ENCODE measurements around the gene TRIB2.
A peak's percentile ranks its signal among the peaks of the same experiment; 100 is the strongest.
"Not testable (repeated sequence)": the region's sequence is repeated elsewhere in the genome, so short reads cannot be mapped to it uniquely, and the experiment has no call there.

Gene TRIB2

DNA sequence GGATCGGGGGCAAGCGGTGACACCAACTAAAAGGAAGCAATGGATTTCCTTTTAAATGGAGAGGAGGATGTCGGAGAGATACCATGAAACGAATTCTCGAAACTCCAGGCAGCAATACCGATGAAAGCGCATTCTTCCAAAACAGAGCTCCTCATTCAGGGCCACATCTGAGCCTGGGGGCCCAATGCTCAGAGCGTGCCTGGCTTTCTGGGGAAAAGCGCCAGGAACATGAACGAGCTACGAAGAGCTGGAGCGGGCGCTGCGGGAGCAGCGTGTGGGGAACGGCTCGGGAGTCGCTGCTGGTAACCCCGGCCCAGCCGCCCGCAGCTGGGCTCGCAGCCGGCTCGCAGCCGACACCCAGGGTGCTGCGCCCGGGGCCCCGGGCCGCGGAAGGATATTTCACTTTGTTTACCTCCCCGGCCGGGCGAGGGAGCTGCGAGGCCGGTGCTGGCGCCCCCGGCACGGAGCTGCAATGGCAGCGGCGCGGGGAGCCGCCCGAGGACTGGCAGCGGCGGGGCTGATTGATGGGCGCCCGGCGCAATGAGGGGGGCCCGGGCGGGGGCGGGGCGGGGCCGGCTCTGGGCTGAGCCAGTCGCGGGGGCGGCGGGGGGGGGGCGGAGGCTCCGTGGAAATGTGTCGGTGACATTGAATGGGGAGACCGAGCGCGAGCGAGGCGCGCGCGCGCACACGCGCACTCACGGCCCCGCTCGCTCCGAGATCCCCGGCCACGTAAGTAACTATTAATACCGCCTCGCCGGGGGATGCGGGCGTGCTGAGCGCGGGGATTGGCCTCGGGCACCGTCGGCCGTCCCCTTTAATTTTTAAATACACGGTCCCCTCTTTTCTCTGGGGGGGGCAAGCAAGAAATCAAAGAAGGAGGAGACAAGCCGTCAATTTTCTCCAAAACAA, at the start of gene TRIB2:
TSS of gene TRIB2 (plus strand) at position 655 of the 909 bp plus-strand sequence. CDS start 1,372 bp downstream, outside the sequence.
- peak; percentile 65 to 70 for DNase-seq

DNA sequence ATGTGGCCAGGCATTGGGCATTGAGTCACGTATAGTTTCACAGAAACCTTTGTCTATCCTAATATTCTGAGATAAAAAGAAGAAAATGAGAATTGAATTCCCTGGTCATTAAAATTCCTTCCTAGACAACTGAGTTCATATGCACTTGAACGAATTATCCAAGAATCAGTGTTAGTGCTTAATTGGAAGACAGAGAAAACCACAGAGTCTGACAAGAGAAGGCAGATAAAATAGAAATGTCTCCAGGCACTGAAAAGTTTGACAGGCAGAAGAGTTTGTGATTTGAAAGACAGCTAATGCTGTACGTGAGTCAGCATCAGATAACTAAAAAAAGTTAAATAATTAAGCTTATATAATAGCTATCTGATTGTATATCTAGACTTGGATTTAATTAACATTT, 47.7 kb upstream of the TRIB2 start:
- no peak for DNase-seq

DNA sequence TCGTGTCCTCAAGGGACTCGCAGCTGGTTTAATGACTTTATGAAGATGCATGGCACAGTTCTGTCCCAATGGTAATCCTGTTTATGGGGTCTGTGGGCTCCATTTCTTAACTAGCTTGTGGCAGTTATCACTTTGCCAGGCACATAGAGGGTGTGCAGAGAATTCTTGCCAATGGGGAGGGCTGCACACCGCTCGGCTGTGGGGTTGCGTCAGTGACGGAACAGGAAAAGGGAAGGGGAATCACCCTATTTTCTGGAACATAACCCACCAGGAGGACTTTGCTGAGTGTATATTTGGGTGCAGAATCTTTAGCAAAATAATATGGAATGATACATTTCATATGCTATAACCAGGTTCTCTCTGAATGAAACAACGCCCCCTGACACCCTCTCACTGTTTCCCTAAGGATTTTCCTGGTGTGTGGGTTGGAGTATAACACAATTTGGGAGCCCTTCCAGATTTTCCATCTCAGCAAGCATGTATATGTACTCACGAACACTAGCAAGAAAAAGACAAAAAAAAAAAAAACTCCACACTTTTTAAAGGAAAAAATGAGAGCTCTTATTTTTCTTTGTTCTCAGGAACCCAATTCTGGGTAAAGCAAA, 43.9 kb upstream of the TRIB2 start:
- DNase-seq = no peak

DNA sequence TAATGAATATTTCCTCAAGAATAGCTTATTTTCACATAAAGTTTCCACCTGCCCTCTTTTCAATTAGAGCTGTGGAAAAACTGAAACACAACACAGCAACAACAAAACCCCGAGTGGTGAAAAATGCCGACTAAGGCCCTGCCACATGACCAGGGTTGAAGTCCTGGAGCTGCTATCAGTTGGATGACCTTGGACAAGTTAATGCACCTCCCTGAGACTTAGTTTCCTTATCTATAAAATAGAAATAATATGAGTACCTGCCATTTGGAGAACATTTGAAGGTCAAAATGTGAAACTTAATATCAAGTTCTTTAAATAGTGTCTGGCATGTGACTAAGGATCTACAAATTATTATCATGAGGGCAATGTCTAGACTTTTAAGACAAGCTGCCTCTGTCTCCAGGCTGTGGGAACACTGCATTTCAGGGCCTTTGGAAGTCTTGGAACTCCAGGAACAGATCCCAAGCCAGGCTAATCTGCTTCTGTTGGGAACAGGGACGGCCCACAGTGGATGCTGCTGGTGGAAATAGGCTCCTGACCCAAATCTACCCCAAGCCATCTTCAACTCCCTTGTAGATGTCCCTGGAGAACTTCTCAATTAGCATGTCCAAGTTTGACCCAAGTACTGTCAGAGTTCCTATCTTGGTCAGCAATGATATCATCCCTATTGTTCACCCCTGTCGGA, 42.0 kb upstream of the TRIB2 start:
- no peak for DNase-seq

DNA sequence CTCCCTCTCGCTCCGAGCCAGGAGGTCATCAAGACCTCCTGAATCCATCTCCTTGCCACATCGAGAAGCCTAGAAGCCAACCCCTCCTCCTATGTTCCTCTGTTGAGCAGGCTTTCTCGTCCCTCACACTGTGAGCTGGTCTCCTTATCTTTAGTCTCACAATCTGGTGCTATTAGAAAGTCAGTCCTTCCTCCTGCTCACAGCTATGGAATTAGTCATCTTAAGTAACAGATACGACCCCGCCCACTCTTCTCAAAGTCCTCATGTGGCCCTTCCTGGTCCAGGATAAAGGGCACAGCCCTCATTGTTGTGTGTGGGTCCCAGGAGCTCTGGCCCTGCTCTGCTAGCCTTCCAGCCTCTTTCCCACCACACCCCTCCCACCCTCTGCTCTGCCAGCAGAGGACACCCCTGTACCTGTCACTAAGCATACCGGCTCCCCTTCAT, 41.4 kb upstream of the TRIB2 start:
- DNase-seq = no peak

DNA sequence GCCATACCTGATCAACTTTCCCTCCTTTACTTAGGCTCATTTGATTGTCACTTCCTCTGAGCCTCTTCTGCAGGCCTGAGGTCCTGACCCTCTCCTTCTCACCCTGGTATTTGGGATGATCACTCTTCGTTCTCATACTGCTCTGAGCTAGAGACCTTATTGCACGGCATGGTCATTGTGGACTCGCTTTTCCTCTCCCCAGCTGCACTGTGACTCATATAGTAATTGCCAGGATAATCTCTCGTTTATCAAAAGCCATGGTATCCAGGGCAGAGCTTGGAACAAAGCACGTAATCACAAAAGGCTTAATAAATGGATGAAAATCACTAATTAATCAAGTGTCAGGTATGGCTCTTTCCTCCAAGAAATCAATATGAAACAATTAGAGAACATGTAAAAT, 40.9 kb upstream of the TRIB2 start:
- no peak for DNase-seq

DNA sequence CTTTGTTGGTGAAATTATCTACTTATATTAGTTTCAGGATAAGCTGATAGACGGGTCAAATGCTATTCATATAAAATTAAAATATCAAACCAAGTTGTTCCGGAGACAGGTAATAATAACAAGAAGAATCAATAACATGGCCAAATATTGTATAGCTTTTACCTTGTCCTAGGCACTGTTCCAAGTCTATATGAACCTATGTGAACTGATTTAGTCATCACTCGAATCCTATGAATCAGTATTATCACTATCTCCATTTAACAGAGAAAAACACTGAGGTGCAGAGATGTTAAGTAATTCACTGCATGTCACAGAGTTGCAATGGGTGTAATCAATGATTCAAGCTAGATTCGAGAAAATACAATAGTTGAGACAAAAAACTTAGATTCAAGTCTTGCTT, 40.0 kb upstream of the TRIB2 start:
- no peak for DNase-seq

DNA sequence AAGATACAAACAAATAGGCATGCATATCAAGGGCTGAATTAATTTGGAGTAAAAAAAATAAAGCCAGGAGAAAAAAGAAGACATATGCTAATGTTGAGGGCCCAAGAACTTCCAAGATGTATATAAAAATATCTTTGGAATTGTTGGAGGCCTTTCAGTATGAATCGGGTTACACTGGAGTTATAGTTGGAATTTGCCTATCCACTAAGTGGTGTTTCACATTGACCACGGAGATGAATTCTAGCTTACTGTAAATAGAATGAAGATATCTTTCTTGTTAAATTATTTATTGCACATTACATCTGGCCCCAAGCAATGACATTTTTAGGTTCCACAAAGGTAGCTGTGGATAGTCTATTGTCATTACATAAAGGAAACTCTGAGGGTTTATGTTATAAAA, 38.5 kb upstream of the TRIB2 start:
- DNase-seq = no peak

DNA sequence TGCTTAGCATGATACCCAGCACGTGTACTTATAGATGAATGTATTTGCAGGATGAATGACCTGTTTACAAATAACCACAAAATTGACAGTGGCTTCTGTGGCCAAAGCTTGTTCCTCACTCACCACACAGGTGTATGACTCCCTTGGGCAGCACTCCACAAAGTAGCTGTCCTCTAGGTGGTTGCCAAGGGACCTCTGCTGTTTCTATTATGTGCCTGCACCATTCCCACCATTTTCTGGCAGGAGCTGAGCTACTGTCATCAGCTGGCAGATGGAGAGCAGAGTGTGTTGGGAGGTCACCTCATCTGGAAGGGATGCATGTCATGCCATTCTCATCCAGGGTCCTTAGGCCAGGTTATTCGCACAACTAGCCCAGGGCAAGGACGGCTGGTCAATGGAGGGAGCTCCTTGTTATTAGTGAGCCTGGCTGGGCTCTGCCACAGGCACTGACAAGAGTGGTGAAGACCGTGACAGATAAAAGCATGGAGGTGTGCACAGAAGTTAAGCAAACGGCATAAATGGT, 37.1 kb upstream of the TRIB2 start:
- DNase-seq = no peak

DNA sequence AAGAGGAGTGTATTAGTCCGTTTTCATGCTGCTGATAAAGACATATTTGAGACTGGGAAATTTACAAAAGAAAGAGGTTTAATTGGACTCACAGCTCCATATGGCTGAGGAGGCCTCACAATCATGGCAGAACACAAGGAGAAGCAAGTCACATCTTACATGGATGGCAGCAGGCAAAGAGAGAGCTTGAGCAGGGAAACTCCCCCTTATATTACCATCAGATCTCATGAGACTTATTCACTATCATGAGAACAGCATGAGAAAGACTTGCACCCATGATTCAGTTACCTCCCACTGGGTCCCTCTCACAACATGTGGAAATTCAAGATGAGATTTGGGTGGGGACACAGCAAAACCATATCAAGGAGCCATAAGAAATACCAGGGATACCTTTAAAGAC, 36.6 kb upstream of the TRIB2 start:
- not testable (repeated sequence) for DNase-seq

DNA sequence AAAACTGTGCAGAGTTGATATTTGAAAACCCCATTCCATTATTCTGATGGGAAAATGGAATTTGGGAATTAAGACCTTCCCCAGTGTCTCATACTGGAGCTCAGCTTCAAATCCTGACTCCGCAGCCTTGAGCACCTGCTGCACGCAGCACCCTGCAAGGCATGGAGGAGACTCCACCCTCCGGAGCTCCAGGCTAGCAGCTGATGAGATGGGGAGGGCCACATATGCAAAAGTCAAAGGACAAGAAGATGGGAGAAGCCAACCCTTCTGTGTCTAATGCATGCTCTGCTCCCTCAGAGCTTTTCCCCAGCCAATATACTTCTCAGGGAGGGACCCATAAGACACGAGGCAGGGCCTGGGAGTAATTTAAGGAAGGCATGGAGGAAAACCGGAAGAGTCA, 34.7 kb upstream of the TRIB2 start:
- DNase-seq = no peak

DNA sequence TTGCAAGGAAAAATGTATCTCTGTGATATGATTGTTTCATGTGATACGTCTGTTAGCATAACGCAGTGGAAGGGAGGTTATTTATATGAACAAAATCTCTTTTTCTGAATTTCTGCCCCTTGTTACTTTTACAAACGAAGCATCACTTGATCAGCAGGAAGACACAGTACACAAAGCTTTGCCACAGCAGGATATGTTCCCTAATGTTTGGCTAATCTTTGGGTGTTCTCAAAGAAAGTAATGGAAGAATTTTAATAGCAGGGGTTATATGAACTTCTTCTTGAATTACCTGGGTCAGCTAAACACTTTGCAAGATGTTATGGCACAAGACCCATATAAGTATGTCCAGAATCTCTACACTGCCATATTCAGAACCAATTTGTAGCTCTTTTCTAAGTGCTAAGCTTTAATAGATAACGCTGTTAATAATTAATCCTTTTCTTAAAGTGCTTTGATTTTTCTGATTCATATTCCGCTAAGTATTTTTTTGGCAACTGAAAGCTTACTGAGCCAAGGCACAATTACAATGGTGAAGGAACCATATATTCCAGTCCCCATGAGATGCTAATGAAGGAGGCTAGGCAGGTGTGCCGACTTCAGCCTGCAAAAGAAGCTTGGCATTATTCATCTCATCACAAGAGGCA, 33.2 kb upstream of the TRIB2 start:
- no peak for DNase-seq

DNA sequence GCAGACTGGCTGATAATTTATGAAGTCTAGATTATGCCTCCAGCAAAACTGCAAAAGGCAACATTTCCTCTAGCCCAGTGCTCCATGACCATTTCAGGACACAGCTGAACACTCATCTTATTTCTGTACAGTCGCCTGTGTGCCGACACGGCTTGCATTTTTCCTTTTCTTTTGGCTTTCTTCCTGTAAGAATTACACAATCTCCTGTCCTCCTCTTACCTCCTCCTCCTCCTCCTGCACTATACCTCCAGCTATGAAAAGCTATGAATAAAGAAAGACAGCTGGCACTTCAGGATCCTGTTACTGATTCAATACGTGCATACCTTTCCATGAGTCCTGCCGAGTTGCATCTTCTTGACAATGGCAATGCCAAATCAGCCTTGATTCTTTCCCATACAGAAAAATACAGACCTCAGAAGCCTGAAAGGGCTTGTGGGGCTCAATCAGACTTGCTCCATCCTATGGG, 32.2 kb upstream of the TRIB2 start:
- no peak for DNase-seq

DNA sequence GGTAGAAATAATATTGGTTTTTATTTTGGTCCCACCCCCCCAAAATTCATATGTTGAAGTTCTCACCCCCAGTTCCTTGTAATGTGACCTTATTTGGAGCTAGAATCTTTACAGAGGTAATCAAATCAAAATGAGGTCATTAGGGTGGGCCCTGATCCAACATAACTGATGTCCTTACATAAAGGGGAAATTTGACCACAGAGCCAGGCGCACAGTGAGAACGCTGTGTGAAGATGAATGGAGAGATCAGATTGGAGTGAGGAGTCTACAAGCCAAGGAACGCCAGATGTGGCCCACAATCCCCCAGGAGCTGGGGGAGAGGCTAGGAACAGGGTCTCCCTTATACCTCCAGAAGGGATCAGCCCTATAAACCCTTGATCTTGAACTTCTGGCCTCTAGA, 31.6 kb upstream of the TRIB2 start:
- DNase-seq = no peak

DNA sequence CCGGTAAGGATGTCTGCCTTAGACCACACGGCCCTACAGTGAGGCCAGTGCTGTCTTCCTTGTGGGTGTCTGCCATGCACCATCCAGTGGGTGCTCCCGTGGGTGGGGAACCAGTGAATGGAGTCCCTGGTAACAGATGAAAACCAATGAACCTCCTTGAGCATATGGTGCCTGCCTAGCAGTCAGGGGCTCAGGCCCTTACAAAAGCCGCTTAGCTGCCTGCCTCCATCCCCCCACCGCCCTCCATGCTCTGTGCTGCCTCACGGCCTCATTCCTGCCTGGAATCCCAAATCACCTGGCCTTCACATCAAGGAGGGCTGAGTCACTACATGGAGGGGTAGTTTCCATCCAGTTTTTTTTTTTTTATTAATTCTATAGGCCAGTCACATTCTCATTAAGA, 30.8 kb upstream of the TRIB2 start:
- DNase-seq = no peak

DNA sequence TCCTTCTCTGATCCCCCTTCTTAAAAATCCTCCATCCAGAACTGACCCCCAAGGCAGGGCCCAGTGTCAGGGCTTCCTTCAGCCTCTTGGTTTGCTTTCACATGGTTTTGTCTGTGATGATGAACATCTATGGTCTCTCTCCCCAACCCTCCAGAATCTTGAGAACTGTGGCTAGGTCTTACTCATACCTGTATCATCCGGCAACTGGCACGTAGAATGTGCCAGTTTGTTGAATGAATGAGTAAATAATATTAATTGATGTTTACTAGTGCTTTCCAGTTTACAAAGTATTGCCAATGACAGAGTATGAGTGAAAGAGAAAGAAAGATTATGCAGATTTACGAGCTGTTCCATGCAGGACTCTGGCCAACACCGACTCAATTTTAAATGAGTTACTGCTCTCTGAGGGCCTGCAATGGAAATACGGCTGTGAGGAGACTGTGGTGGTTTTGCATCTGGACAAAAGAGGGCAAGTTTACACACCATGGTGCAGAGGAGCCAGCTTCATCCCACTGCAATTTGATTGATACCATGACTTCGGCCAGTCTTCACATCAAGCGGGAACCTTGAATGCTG, 29.9 kb upstream of the TRIB2 start:
- no peak for DNase-seq

DNA sequence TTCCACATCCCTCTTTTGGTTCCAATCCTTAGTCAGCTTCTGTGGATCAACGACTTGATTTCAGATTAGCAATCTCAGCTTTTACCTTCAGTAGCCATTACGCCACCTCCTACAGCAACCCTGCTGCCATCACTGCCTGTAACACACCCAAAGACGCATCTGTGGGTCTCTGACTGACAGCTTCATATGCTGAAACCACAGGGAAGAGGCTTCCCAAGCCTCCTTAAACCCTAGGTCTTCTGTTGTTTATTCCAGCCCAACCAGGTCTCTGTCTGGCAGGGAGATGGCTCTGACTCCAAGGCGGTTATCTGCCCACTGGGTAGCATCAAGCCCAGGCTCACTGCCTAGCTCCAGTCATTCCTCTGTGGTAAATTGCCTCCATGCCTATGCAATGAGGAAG, 28.6 kb upstream of the TRIB2 start:
- no peak for DNase-seq

DNA sequence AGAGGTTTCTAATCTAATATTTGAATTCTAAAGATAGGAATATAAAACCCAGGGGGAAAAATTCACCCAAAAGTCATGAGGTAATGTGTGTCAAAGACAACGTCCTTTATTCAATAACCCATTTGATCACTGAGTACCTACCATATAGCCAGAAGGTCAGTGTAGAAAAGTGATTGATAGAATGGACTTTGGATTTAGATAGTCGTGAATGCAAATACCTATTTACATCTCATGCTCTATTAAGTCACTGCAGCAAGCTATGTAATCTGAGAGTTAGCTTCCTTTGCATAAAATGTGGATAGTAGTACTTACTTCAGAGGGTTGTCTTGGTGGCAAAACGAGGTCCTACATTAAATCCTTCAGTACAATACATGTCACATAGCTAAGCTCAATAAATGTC, 27.8 kb upstream of the TRIB2 start:
- DNase-seq = no peak

DNA sequence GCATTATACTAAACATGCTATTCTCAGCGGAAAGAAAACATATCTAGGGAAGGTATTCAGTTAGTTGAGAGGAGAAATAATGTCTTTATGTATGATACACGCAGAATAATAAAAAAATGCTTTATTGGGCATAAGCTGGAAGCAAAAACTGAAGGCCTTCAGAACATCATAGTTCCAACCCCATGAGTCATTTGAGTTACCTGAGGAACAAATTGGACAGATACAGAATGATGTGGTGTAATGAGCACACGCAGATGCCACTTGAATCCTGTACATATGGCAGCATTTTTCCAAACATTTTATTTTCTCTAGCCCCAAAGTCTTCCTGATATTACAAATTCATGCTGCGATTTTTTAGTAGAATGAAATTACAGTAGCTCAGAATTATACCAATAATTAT, 23.2 kb upstream of the TRIB2 start:
- DNase-seq = no peak

DNA sequence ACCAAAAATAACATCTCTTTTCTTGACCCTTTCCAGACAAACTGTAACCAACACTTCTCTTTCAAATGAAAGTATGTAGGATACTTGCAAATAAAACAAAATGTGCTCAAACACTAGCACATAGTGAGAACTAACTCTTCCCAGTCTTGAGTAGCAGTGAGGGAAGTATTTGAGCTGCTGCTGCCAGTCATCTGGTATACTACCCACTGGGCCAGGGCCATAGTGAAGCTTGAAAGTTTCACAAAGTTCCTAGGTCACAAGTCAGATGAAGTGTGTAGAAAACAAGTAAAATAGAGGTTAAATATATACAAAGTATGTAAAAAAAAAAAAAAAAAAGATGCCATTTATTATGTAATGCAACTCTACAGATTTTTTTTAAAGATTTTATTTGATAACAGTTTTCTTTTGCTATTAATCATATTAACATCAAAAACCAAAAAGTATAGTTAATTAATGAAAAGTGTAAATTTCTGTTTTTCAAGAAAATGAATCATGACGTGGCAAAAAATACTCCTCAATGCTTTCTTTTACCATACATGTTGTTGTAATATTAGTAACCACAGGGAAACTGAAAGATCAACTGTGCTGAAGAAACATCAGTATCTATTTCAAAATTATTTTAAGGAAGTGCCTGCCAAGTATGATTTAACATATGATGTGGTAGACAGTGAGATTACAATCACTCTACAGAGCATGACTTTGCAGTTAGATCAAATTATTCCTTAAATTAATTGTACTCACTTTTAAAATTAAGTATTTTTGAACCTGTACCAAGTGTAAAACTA, 21.6 kb upstream of the TRIB2 start:
- DNase-seq = no peak

DNA sequence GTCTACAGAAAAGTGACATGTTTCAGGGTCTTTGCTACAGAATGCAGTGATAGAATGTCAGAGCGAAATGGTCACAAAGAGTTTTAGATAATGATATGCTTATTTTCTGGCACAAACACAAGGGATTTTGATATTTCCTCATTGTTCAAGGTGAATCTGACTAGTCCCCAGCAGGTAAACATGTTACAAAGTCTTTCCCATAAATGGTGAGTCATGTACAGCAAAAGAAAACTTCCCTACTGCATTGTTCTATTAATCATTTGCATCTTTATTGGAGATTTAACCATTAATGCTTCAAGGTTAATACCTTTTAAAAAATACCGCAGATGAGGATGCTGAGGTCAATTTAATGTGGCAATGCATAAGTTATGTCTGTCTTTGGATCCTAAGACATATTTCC, 19.1 kb upstream of the TRIB2 start:
- DNase-seq = no peak

DNA sequence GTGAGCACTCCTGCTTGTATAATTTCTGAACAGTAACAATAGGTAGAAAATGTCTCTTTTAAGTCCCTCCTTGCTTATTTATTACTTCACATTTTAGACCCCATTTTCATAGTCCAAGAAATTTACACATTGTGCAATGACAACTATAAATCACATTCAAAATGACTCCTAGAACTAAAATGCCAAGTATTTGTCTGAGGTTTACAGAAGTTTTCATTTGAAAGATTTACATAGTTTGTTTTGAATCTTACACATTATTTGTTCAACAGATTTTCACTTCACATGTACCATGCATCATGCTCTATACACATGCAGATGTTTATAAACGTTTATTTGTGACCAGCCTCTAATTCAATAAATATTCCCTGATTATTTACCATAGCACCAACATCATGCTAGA, 15.7 kb upstream of the TRIB2 start:
- DNase-seq = no peak
